GM11168 (cell line): ENCODE data around the gene NAAA.

Experiments
- in situ Hi-C: fragments of 300-500 bp; cut with MboI; formaldehyde crosslinking; loops from one replicate; pipeline ENCODE4 v1.12.0; 2022; ENCODE audit warnings: low sequenced_read_pairs; ENCODE audit not compliant: unreplicated experiment

Gene NAAA

DNA sequence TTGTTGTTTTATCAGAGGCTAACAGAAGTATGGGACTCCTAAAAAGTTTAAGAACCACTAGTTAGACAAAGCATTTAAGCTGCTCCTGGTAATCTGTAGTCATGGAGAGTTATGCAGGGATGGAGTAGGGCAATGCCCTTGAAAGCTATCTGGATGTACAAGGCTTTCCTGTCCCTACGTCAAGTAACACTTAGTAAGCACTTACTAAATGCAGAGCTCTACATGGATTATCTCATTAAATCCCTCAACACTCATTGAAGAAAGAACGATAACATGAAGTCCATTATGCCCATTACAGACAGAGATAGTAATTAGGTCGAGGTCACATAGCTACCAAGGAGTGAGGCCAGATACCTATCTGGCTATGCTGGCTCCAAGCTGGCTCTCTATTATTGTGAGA is 71.7 kb downstream of the NAAA start:
- in situ Hi-C loops = no loop called here

DNA sequence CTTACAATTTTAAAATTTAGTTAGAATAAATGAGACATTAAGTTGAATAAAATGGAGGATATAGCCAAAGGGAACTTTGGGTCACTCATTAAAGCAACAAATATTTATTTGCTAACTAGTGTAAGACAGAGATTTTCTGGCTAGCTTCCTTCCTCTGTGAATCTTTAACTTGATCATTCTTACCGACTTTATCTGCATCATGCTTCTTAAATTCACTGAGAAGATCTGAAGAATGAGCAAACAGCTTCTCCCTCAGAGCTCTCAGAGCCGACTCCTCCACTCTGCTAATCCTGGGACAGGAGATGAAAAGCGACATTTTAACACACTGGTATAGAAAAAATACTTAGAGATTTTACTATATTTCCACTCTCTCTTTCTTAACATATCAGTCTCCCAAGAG is 73.7 kb downstream of the NAAA start:
- in situ Hi-C loops = no loop called here
